Heart right ventricle (tissue), 16 donors: Measurements from ENCODE around the gene GGA3. TPM values are rescaled to one million over a fixed set of nuclear protein-coding genes. Genes with fewer than 3 reads are reported as not detected.
A peak's percentile ranks its signal among the peaks of the same experiment; 100 is the strongest.

Source experiments
- ATAC-seq, 8 donors: fragments of 200-7000 bp; cut with Tn5 transposase; one replicate each; pipeline ENCODE4 v1.9.1; 2020; ENCODE audit warnings: mild to moderate bottlenecking in 8 of 8, moderate library complexity in 8 of 8, moderate number of reproducible peaks in 1 of 8
- DNase-seq, 2 donors: peaks; one replicate each; pipeline ENCODE4 v3.0.0-alpha.2; 2020
- H3K27ac ChIP-seq, 10 donors: fragments of 200-600 bp; sonication (generic) in 2 of 10; one replicate each; pipeline versions ENCODE4 v1.5.0 to v1.8.0; 2020 to 2022; ENCODE audit warnings: mild to moderate bottlenecking in 3 of 10
- H3K27me3 ChIP-seq, 7 donors: fragments of 200-600 bp; one replicate each; pipeline ENCODE4 v1.8.0; 2021 to 2022; ENCODE audit warnings: mild to moderate bottlenecking in 2 of 7
- H3K36me3 ChIP-seq, 9 donors: fragments of 200-600 bp; sonication (generic) in 1 of 9; one replicate each; pipeline versions ENCODE4 v1.5.0 to v1.8.0; 2020 to 2022; ENCODE audit warnings: mild to moderate bottlenecking in 2 of 9
- H3K4me1 ChIP-seq, 9 donors: fragments of 200-600 bp; sonication (generic) in 1 of 9; one replicate each; pipeline versions ENCODE4 v1.5.0 to v1.8.0; 2020 to 2022; ENCODE audit warnings: mild to moderate bottlenecking in 4 of 9
- H3K4me3 ChIP-seq, 10 donors: fragments of 200-600 bp; sonication (generic) in 2 of 10; one replicate each; pipeline versions ENCODE4 v1.5.0 to v1.8.0; 2020 to 2022; ENCODE audit warnings: mild to moderate bottlenecking in 7 of 10, moderate library complexity in 2 of 10
- H3K9me3 ChIP-seq, 11 donors: fragments of 200-600 bp in 10 of 11; sonication (generic) in 2 of 11; one replicate each; pipeline versions ENCODE4 v1.5.0 to v1.8.0; 2013 to 2022; ENCODE audit warnings: mild to moderate bottlenecking in 2 of 11, control low read depth in 1 of 11, moderate library complexity in 1 of 11
- WGBS, 2 donors: extraction: QIAGEN DNeasy Blood & Tissue Kit; methylation state at CpG; one replicate each; pipeline ENCODE4 v1.1.7; 2013; ENCODE audit warnings: inconsistent platforms in 1 of 2; 5-methylcytosine and 5-hydroxymethylcytosine counted together
- intact Hi-C, 10 donors: fragments of 100-400 bp; cut with DNase I; formaldehyde crosslinking; loops; one replicate each; pipeline versions ENCODE4 v1.11.1 to v1.14.2; 2022
- polyA plus RNA-seq, 2 donors: library from polyadenylated mRNA; stranded (reverse); fragments of 200-250 nt; gene quantifications; one replicate each; pipeline ENCODE4 v1.2.3, GENCODE V29; 2013
- total RNA-seq, 10 donors: library from RNA; stranded (reverse); fragmentation: NEBNext Ultra II Directional in 3 of 10; extraction: Animal tissue kit (Norgen Biotek cat#: 25700) in 3 of 10; gene quantifications; one replicate each; pipeline versions ENCODE4 v1.2.1 to v1.2.4, GENCODE V29; 2021 to 2023
- TF ChIP-seq, protein P1 (sequence below), 9 donors: fragments of 200-600 bp; sonication (generic) in 2 of 9; IDR thresholded peaks; one replicate each; pipeline versions ENCODE4 v1.5.0 to v1.8.0; 2021 to 2022; ENCODE audit warnings: antibody characterized with exemption in 9 of 9, mild to moderate bottlenecking in 5 of 9, moderate library complexity in 1 of 9
- donor health status: Arrhythmogenic right ventricular cardiomyopathy.
- donor health status: ischemic (EF 13 %, LVEDD 7.1; RV severe dilation, severe dysfunction).
- donor health status: healthy with polysubstance abuse.
- donor health status: DM: no; HTN: yes; CAD: no.
- donor health status: DM: no; HTN: no; CAD: no.
- donor health status: ischemic (EF 25% LVEDD 6.9; RV normal size, moderate dysfunction).
- donor health status: ischemic (EF 25% LVEDD 5.7; RV mildly dilated, moderate dysfunction).
- donor health status: healthy.
- donor health status: DM: yes; HTN: yes; CAD: no.
- donor health status: Ischemic cardiomyopathy.
- donor health status: ischemic (EF 35%, LVEDD 5.7; RV mildly dilated, moderate dysfunction).
- donor health status: nonischemic (EF 11% LVEDD 7.7; RV severe dilation, severe dysfunction).
- donor health status: DM: yes; HTN: yes; CAD: no.
- donor health status: PGD.
- donor health status: ischemic (EF 29% LVEDD 5.4; RV normal size, mild dysfunction).
- donor health status: nonischemic (EF 23%, LVEDD 6.1; RV moderate dilation, normal function).

GGA3 gene
- total and polyA plus RNA-seq, 12 donors: 13.1 to 30.2 (median 20.7) TPM

- TF ChIP-seq, protein P1, sequence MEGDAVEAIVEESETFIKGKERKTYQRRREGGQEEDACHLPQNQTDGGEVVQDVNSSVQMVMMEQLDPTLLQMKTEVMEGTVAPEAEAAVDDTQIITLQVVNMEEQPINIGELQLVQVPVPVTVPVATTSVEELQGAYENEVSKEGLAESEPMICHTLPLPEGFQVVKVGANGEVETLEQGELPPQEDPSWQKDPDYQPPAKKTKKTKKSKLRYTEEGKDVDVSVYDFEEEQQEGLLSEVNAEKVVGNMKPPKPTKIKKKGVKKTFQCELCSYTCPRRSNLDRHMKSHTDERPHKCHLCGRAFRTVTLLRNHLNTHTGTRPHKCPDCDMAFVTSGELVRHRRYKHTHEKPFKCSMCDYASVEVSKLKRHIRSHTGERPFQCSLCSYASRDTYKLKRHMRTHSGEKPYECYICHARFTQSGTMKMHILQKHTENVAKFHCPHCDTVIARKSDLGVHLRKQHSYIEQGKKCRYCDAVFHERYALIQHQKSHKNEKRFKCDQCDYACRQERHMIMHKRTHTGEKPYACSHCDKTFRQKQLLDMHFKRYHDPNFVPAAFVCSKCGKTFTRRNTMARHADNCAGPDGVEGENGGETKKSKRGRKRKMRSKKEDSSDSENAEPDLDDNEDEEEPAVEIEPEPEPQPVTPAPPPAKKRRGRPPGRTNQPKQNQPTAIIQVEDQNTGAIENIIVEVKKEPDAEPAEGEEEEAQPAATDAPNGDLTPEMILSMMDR (IDR thresholded peaks at IDR 0.05): no peak
- WGBS, 2 donors: 82 to 84% methylated on average over 7 of the region's 7 CpGs
- Histone ChIP-seq H3K4me3 (no peak overlapping the region), H3K36me3 (peaks cover 0 to 100% (median 54%) of the 10 kb centered on the region in 9 donors), H3K27ac (peak overlapping the region in 1 of 10 donors; percentile 10), H3K9me3 (no peaks in the 10 kb centered on the region), H3K27me3 (no peaks in the 10 kb centered on the region), H3K4me1 (peaks cover 0 to 37% (median 24%) of the 10 kb centered on the region in 9 donors)
- DNase-seq (no peak), ATAC-seq (no peak)
- intact Hi-C loops: loop anchor here in 1 of 10 donors (10.0 kb wide), 1 partner anchor 56 kb away; the partner anchor contains the start of gene SUMO2
These were observed 20.3 kb downstream of the GGA3 start for GRCh38 chr17:75241143-75241430.

DNA sequence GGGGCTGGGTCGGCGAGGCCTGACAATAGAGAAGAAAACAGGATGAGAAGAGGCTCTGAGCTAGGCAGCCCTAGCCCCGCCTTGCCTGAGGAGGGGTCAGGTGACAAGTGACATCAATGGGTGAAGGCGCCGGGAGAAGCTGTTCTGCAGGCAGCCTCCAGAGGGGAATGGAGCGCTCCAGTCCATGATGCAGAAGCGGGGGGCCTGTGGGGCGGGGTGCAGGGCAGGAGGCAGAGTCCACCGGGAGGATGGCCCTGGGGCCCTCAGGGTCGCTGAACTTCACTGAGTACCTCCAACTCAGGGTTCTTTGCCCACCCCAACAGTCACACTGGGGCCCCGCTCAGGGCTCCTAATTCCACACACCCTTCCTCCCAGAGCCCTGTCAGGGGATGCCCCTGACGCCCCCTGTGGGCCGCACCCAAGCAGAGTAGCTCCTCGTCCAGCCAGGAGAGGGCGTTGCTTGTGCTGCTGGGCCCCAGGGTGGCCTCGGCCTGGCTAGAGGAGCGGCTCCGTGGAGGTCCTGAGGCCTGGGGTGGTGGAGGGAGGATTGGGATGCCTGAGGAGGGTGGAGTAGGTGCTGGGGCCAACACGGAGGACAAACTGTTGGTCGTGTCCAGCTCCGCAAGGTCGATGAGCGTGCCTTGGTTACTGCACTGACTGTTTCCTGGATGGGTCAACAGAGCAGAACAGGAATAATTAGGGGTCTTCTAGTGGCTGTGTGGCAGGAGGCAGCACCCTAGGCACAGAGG, 20.8 kb downstream of the GGA3 start:
- Histone ChIP-seq H3K9me3 (no peaks in the 10 kb centered on the region), H3K36me3 (peaks cover 0 to 100% (median 53%) of the 10 kb centered on the region in 9 donors), H3K27ac (peak overlapping the region in 1 of 10 donors; percentile 10), H3K4me3 (no peak overlapping the region), H3K27me3 (no peaks in the 10 kb centered on the region), H3K4me1 (peaks cover 0 to 37% (median 24%) of the 10 kb centered on the region in 9 donors)
- intact Hi-C loops: loop anchor here in 1 of 10 donors (10.0 kb wide), 1 partner anchor 56 kb away; the partner anchor contains the start of gene SUMO2
- 64% methylated on average over 22 to 23 of the region's 23 CpGs for WGBS, 2 donors
- TF ChIP-seq, protein P1 (IDR thresholded peaks at IDR 0.05): peak in 7 of 9 donors; percentile 37 to 58 (median 49)
- ATAC-seq (peak in 1 of 8 donors; percentile 4), DNase-seq (no peak)

DNA sequence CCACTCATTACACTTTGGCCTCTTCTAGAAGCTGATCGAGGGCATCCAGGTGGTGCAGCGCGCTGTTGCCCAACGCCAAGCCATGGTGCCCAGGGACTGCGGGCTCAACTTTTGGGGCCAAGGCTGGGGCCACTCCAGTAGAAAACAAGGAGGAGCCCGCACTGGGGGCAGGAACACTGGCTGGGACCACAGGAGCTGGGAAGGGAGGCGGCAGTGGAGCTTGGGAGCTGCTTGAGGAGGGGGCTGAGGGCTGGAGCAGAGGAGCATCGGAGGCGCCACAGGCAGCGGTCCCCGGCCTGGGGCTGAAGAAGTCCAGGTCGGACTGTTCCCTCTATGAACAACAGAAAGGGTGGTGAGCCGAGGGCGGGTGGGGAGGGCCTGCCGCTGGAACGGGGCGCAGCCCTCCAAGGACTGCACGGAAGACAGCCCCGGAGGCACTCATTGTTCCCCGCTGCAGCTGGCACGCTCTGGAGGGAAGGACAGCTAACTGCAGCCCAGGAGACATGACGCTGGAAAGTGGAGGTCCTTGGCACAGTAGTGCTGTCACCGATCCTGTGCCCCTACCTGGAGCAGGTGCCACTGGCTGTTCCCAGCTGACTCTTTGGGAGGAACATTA, 21.5 kb downstream of the GGA3 start:
- DNase-seq (no peak), ATAC-seq (no peak)
- 90 to 92% methylated on average over 23 of the region's 23 CpGs for WGBS, 2 donors
- Histone ChIP-seq H3K4me3 (no peak overlapping the region), H3K36me3 (peaks cover 0 to 100% (median 51%) of the 10 kb centered on the region in 9 donors), H3K27ac (no peak overlapping the region), H3K4me1 (peaks cover 0 to 32% (median 24%) of the 10 kb centered on the region in 9 donors), H3K9me3 (no peaks in the 10 kb centered on the region), H3K27me3 (no peaks in the 10 kb centered on the region)
- TF ChIP-seq, protein P1 (IDR thresholded peaks at IDR 0.05): no peak
- intact Hi-C loops: loop anchor here in 1 of 10 donors (10.0 kb wide), 1 partner anchor 55 kb away; the partner anchor contains the start of gene SUMO2

DNA sequence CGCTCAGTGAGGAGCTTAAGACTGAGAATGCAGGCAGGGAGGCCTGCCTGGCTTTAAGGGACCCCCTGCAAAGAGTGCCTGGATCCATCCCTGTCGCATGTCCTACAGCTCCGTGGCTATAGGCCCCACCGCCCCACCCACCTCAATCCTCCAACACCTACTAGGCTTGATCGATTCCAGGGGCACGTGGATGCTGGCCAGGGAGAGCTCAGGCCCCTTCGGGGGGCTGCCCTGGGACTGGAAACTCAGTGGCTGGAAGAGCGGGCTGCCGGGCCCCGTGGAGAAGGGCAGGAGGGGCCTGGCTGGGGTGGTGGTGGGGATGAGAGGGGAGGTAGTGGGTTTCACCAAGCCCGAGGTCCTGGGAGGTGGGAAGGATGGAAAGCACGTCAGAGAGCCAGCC, 22.2 kb downstream of the GGA3 start:
- ATAC-seq (peak in 2 of 8 donors; percentile 2 to 3), DNase-seq (no peak)
- peak overlapping the region in 3 of 10 donors; percentile 2 to 26 (median 7) for H3K27ac ChIP-seq
- intact Hi-C loops: no loop called here
- peaks cover 0 to 29% (median 24%) of the 10 kb centered on the region in 9 donors for H3K4me1 ChIP-seq
- H3K36me3 ChIP-seq: peaks cover 0 to 100% (median 51%) of the 10 kb centered on the region in 9 donors
- no peaks in the 10 kb centered on the region for H3K9me3 ChIP-seq
- 82 to 84% methylated on average over 10 to 12 of the region's 12 CpGs for WGBS, 2 donors
- TF ChIP-seq, protein P1 (IDR thresholded peaks at IDR 0.05): no peak
- H3K4me3 ChIP-seq: no peak overlapping the region
- H3K27me3 ChIP-seq: no peaks in the 10 kb centered on the region
